Ishikawa (cell line): ENCODE data around the gene PIK3C2G.

Experiments used
- CEBPB ChIP-seq: IDR thresholded peaks from 2 replicates; pipeline ENCODE4 v1.6.1; 2012
- CREB1 ChIP-seq: IDR thresholded peaks from 2 replicates; pipeline ENCODE4 v1.6.1; 2012; ENCODE audit warnings: low read depth
- EGR1 ChIP-seq: IDR thresholded peaks from 2 replicates; pipeline ENCODE4 v1.6.1; 2012
- EP300 ChIP-seq: IDR thresholded peaks from 2 replicates; pipeline ENCODE4 v1.6.1; 2012; ENCODE audit warnings: borderline replicate concordance
- FOXM1 ChIP-seq: IDR thresholded peaks from 2 replicates; pipeline ENCODE4 v1.6.1; 2012; ENCODE audit warnings: low read depth, borderline replicate concordance
- MAX ChIP-seq: IDR thresholded peaks from 2 replicates; pipeline ENCODE4 v1.6.1; 2012
- RAD21 ChIP-seq: IDR thresholded peaks from 2 replicates; pipeline ENCODE4 v1.6.1; 2012; ENCODE audit warnings: low read depth
- YY1 ChIP-seq: IDR thresholded peaks from 2 replicates; pipeline ENCODE4 v1.6.1; 2012; ENCODE audit warnings: low read depth

GRCh38 chr12:18653465-18653864, 392.1 kb downstream of the PIK3C2G start:
- TF ChIP-seq CREB1 (no peak), YY1 (no peak), CEBPB (no peak), RAD21 (no peak), MAX (no peak), FOXM1 (no peak), EGR1 (no peak), EP300 (no peak)
